Mesenchymal stem cell (in vitro differentiated cells and primary cell): ENCODE data around the gene MOB3B.
A peak's percentile ranks its signal among the peaks of the same experiment; 100 is the strongest.

ENCODE experiments used
- DNase-seq: peaks from one replicate; pipeline ENCODE4 v3.0.0-alpha.2; 2013
- H2AFZ ChIP-seq: one replicate; pipeline ENCODE4 v1.6.1; 2013; ENCODE audit warnings: low read depth, mild to moderate bottlenecking, control low read depth, inconsistent platforms, low read length, moderate library complexity
- H2AK5ac ChIP-seq: 2 replicates; pipeline ENCODE4 v1.6.1; 2013; ENCODE audit warnings: low read length, moderate library complexity, mild to moderate bottlenecking, inconsistent platforms; ENCODE audit not compliant: severe bottlenecking
- H2BK120ac ChIP-seq: one replicate; pipeline ENCODE4 v1.6.1; 2013; ENCODE audit warnings: low read depth, mild to moderate bottlenecking, inconsistent platforms, low read length, moderate library complexity
- H2BK12ac ChIP-seq, 2 experiments: one replicate each; pipeline ENCODE4 v1.6.1; 2013; ENCODE audit warnings: inconsistent platforms in 2 of 2, low read length in 2 of 2, mild to moderate bottlenecking in 2 of 2, moderate library complexity in 2 of 2, control low read depth in 1 of 2
- H2BK15ac ChIP-seq: one replicate; pipeline ENCODE4 v1.6.1; 2013; ENCODE audit warnings: mild to moderate bottlenecking, low read depth, inconsistent platforms; ENCODE audit not compliant: poor library complexity, severe bottlenecking
- H2BK5ac ChIP-seq: 2 replicates; pipeline ENCODE4 v1.6.1; 2013; ENCODE audit warnings: low read depth, mild to moderate bottlenecking, low read length, control low read depth, inconsistent platforms; ENCODE audit not compliant: poor library complexity, severe bottlenecking
- H3K14ac ChIP-seq, 2 experiments: one replicate each; pipeline ENCODE4 v1.6.1; 2013; ENCODE audit warnings: inconsistent platforms in 2 of 2, low read length in 2 of 2, control low read depth in 1 of 2, mild to moderate bottlenecking in 1 of 2, moderate library complexity in 1 of 2
- H3K18ac ChIP-seq, 2 experiments: one replicate each; pipeline ENCODE4 v1.6.1; 2013; ENCODE audit warnings: inconsistent platforms in 2 of 2, low read length in 2 of 2, control low read depth in 1 of 2, low read depth in 1 of 2, mild to moderate bottlenecking in 1 of 2
- H3K23ac ChIP-seq, 2 experiments: one replicate each; pipeline ENCODE4 v1.6.1; 2013; ENCODE audit warnings: inconsistent platforms in 2 of 2, low read length in 2 of 2, mild to moderate bottlenecking in 2 of 2, moderate library complexity in 2 of 2, control low read depth in 1 of 2
- H3K27ac ChIP-seq: 2 replicates; pipeline ENCODE4 v1.5.1; 2013; ENCODE audit warnings: mild to moderate bottlenecking, moderate library complexity, low read length, control low read depth, inconsistent platforms; ENCODE audit not compliant: poor library complexity, severe bottlenecking
- H3K27me3 ChIP-seq, 2 experiments: 2 replicates each; pipeline versions ENCODE4 v1.6.1 to v1.7.0; 2013; ENCODE audit warnings: low read length in 2 of 2, mild to moderate bottlenecking in 2 of 2, moderate library complexity in 2 of 2, control low read depth in 1 of 2, inconsistent platforms in 1 of 2; ENCODE audit not compliant: control insufficient read depth in 1 of 2, insufficient read depth in 1 of 2
- H3K36me3 ChIP-seq, 2 experiments: 2 replicates each; pipeline versions ENCODE4 v1.6.1 to v1.7.0; 2013; ENCODE audit warnings: low read length in 2 of 2, control low read depth in 1 of 2, inconsistent platforms in 1 of 2, low read depth in 1 of 2, mild to moderate bottlenecking in 1 of 2; ENCODE audit not compliant: insufficient read depth in 2 of 2, control insufficient read depth in 1 of 2
- H3K4ac ChIP-seq, 2 experiments: one replicate each; pipeline ENCODE4 v1.6.1; 2013; ENCODE audit warnings: inconsistent platforms in 2 of 2, low read length in 2 of 2, mild to moderate bottlenecking in 2 of 2, moderate library complexity in 2 of 2, control low read depth in 1 of 2, low read depth in 1 of 2
- H3K4me1 ChIP-seq: 2 replicates; pipeline ENCODE4 v1.6.1; 2013; ENCODE audit warnings: low read depth, low read length, control low read depth; ENCODE audit not compliant: control insufficient read depth, insufficient read depth
- H3K4me2 ChIP-seq: 2 replicates; pipeline ENCODE4 v1.6.1; 2013; ENCODE audit warnings: low read length, mild to moderate bottlenecking, inconsistent platforms; ENCODE audit not compliant: poor library complexity, severe bottlenecking
- H3K4me3 ChIP-seq, 2 experiments: 2 replicates each; pipeline versions ENCODE4 v1.5.1 to v1.7.0; 2013; ENCODE audit warnings: low read length in 2 of 2, mild to moderate bottlenecking in 2 of 2, control low read depth in 1 of 2, low read depth in 1 of 2; ENCODE audit not compliant: insufficient read depth in 1 of 2
- H3K79me1 ChIP-seq: replicated peaks from 2 replicates; pipeline ENCODE4 v1.6.1; 2013; ENCODE audit warnings: mild to moderate bottlenecking, control low read depth, low read length, inconsistent platforms; ENCODE audit not compliant: poor library complexity, severe bottlenecking
- H3K9ac ChIP-seq: 2 replicates; pipeline ENCODE4 v1.7.0; 2013; ENCODE audit warnings: mild to moderate bottlenecking, low read length, moderate library complexity
- H3K9me3 ChIP-seq: 2 replicates; pipeline ENCODE4 v1.7.0; 2013; ENCODE audit warnings: mild to moderate bottlenecking, low read length; ENCODE audit not compliant: control insufficient read depth
- H4K8ac ChIP-seq: one replicate; pipeline ENCODE4 v1.6.1; 2013; ENCODE audit warnings: inconsistent platforms, mild to moderate bottlenecking, low read length, moderate library complexity
- H4K91ac ChIP-seq: one replicate; pipeline ENCODE4 v1.6.1; 2013; ENCODE audit warnings: mild to moderate bottlenecking, low read length, inconsistent platforms
- WGBS: methylation state at CpG from one replicate; pipeline ENCODE4 v1.1.7; 2013; ENCODE audit warnings: mixed read lengths; 5-methylcytosine and 5-hydroxymethylcytosine counted together

MOB3B gene

DNA sequence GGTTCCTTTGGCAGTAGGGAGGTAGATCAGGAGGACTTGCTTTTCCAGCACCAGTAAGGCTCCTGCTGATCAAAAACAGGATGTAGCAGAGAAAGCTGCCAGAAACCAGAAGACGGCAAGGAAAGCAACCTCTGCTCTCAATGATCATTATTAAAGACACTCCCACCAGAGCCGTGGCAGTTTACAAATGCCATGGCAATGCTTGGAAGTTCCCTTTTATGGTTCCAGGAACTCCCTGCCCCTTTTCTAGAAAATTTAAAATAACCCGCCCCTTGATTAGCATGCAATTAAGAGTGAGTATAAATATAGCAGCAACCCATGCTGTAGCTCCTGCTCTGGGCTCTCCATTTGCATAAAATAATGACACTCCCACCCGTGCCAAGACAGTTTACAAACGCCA, 248.8 kb downstream of the MOB3B start:
- Histone ChIP-seq H3K79me1 (no peaks in the 10 kb centered on the region), H2BK120ac (no peak overlapping the region), H2AFZ (no peak overlapping the region), H3K36me3 (no peaks in the 10 kb centered on the region), H3K14ac (no peak overlapping the region), H3K9ac (no peak overlapping the region), H3K4me1 (no peaks in the 10 kb centered on the region), H3K9me3 (no peaks in the 10 kb centered on the region), H4K91ac (no peak overlapping the region), H3K23ac (no peak overlapping the region), H2BK15ac (no peak overlapping the region), H2BK12ac (no peak overlapping the region), H3K18ac (no peak overlapping the region), H3K27me3 (peaks cover 0 to 15% of the 10 kb centered on the region in 2 experiments), H3K4ac (no peak overlapping the region), H4K8ac (no peak overlapping the region), H2BK5ac (no peak overlapping the region), H3K4me2 (no peak overlapping the region), H3K27ac (no peak overlapping the region), H3K4me3 (no peak overlapping the region), H2AK5ac (no peak overlapping the region)
- DNase-seq = no peak
- 62% methylated on average over 5 of the region's 5 CpGs for WGBS

DNA sequence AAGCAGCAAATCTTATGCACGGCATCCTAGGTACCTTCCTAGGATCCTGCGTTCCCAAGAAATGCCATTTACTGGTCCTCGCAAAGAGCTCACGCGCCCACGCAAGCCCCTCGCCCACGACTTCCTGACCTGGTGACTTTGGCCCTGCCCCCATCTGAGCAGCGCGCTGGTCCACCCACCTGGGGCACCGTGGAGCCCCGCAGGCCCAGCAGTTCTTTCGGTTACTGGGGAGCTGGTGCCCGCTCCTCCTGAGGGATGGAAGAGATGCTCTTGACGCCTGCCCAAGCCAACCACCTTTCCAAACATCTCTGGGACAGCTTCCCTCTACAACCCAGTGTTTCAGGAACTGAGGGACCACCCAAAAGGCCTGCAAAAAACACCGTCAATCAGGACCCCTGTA, 249.4 kb downstream of the MOB3B start:
- H3K9ac ChIP-seq = no peak overlapping the region
- H3K4ac ChIP-seq = peak overlapping the region in 1 of 2 experiments; percentile 13
- no peak overlapping the region for H3K4me2 ChIP-seq
- H2BK120ac ChIP-seq = no peak overlapping the region
- 88% methylated on average over 16 of the region's 16 CpGs for WGBS
- no peak overlapping the region for H3K18ac ChIP-seq
- H3K36me3 ChIP-seq = no peaks in the 10 kb centered on the region
- H2BK12ac ChIP-seq = no peak overlapping the region
- H3K9me3 ChIP-seq = no peaks in the 10 kb centered on the region
- peaks cover 0 to 15% of the 10 kb centered on the region in 2 experiments for H3K27me3 ChIP-seq
- no peak overlapping the region for H2AFZ ChIP-seq
- H2AK5ac ChIP-seq = no peak overlapping the region
- H3K4me3 ChIP-seq = no peak overlapping the region
- no peak overlapping the region for H3K27ac ChIP-seq
- no peak overlapping the region for H2BK15ac ChIP-seq
- H4K8ac ChIP-seq = no peak overlapping the region
- no peak overlapping the region for H3K14ac ChIP-seq
- H4K91ac ChIP-seq = no peak overlapping the region
- no peaks in the 10 kb centered on the region for H3K4me1 ChIP-seq
- no peak for DNase-seq
- H3K23ac ChIP-seq = no peak overlapping the region
- no peaks in the 10 kb centered on the region for H3K79me1 ChIP-seq
- no peak overlapping the region for H2BK5ac ChIP-seq

DNA sequence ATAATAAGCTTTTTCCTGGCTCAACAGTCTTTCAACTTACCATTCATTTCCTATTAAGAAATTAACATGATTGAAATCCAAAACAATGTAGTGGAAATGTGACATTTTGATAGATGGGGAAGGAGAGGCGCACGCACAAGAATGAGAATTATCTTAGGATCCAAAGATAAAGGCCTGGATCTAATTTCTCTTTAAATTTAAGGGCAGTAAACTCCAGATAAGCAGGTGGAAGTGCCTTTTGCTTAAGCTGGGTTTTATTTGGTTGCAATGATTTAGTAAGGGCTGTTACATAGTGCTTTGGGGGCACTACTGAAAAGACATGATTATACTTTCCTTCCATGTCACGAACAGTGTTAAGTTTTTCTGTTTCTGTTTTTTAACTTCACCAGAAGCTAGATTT, 250.0 kb downstream of the MOB3B start:
- Histone ChIP-seq H3K27me3 (peaks cover 0 to 15% of the 10 kb centered on the region in 2 experiments), H3K79me1 (no peaks in the 10 kb centered on the region), H2BK12ac (no peak overlapping the region), H3K9me3 (no peaks in the 10 kb centered on the region), H2BK15ac (no peak overlapping the region), H3K14ac (no peak overlapping the region), H3K18ac (no peak overlapping the region), H3K4me3 (no peak overlapping the region), H2AFZ (no peak overlapping the region), H3K4me1 (no peaks in the 10 kb centered on the region), H2BK120ac (no peak overlapping the region), H4K91ac (no peak overlapping the region), H2AK5ac (no peak overlapping the region), H3K9ac (no peak overlapping the region), H3K4me2 (no peak overlapping the region), H3K4ac (no peak overlapping the region), H2BK5ac (no peak overlapping the region), H4K8ac (no peak overlapping the region), H3K27ac (no peak overlapping the region), H3K36me3 (no peaks in the 10 kb centered on the region), H3K23ac (no peak overlapping the region)
- 98% methylated on average over 2 of the region's 3 CpGs for WGBS
- DNase-seq = no peak

DNA sequence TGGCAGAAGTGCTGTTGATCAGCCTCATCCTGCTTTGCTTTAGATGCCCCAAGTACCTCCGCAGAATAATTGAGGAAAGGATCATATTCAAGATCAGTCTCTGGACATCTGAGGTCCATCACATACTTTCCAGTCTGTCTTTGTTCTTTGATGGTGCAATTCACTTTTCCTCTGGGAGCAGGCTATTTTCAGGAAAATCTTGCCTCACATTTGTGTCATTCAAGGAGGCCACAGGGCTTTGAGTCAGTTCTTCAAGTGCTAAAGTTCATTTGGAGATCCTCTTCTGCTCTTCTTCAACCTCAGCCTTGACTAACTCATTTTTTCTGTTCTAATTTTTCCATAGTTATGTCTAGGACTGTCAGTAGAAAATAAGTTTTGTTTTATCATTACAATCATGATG, 251.2 kb downstream of the MOB3B start:
- Histone ChIP-seq H3K36me3 (no peaks in the 10 kb centered on the region), H3K4me2 (no peak overlapping the region), H3K4me3 (no peak overlapping the region), H2BK5ac (no peak overlapping the region), H3K9ac (no peak overlapping the region), H3K27me3 (peaks cover 0 to 15% of the 10 kb centered on the region in 2 experiments), H3K27ac (no peak overlapping the region), H2BK120ac (no peak overlapping the region), H2AFZ (no peak overlapping the region), H3K9me3 (no peaks in the 10 kb centered on the region), H3K23ac (no peak overlapping the region), H3K18ac (no peak overlapping the region), H4K91ac (no peak overlapping the region), H2BK15ac (no peak overlapping the region), H4K8ac (no peak overlapping the region), H3K4me1 (no peaks in the 10 kb centered on the region), H3K79me1 (no peaks in the 10 kb centered on the region), H2BK12ac (no peak overlapping the region), H3K4ac (no peak overlapping the region), H3K14ac (no peak overlapping the region), H2AK5ac (no peak overlapping the region)
- peak; percentile 68 for DNase-seq
- WGBS = 100% methylated on average over 1 of the region's 1 CpG
